GM13977 (cell line): ENCODE data around the gene TRAF6.

Experiments used
- DNase-seq: peaks from one replicate; pipeline ENCODE4 v3.0.0; 2012; ENCODE audit warnings: low spot score
- CTCF ChIP-seq: IDR thresholded peaks from 2 replicates; pipeline ENCODE4 v1.5.1; 2012; ENCODE audit warnings: mild to moderate bottlenecking, control low read depth; ENCODE audit not compliant: insufficient read depth; ENCODE audit errors: extremely low read depth, missing control alignments
- in situ Hi-C: fragments of 300-500 bp; cut with MboI; formaldehyde crosslinking; loops from one replicate; pipeline ENCODE4 v1.12.0; 2022; ENCODE audit warnings: low sequenced_read_pairs, low pct_unique_long_range_greater_than_20kb, mixed read lengths, inconsistent platforms; ENCODE audit not compliant: unreplicated experiment

Gene TRAF6

GRCh38 chr11:36509201-36509639 lies 852 bp downstream of the TRAF6 start:
- no peak for TF ChIP-seq CTCF
- in situ Hi-C loops: no loop called here
- DNase-seq: no peak

- no peak for TF ChIP-seq CTCF
- DNase-seq: no peak
- in situ Hi-C loops: no loop called here
Measured at GRCh38 chr11:36508743-36509142, 1.3 kb downstream of the TRAF6 start.

DNA sequence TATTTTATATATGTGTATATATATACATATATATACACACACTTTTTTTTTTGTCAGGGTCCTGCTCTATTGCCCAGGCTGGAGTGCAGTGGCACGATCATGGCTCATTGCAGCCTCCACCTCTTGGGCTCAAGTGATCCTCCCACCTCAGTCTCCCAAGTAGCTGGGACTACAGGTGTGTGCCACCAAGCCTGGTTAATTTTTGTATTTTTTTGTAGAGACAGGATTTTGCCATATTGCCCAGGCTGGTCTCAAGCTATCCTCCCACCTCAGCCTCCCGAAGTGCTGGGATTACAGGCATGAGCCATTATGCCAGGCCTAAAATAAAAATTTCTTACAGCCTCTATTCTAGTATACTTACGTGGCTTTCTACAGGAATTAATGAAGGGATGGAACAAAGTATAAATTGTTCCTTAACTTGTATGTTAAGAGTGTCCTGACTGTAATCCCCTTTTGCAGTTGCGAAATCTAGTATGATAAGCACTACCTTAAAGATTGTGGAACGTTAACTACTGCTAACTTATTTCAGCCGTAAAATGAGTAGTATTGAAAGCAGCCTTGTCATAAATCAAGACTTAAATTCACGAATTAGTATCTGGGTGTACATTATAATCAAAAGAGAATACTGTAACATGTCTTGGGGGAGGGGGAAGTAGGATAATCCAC lies 2.1 kb downstream of the TRAF6 start:
- no peak for DNase-seq
- TF ChIP-seq CTCF: no peak
- in situ Hi-C loops: no loop called here

GRCh38 chr11:36501236-36501635 lies 8.8 kb downstream of the TRAF6 start:
- in situ Hi-C loops: no loop called here

GRCh38 chr11:36500315-36500721 lies 9.8 kb downstream of the TRAF6 start:
- DNase-seq: peak; percentile 52
- TF ChIP-seq CTCF: no peak
- in situ Hi-C loops: no loop called here

More at GRCh38 chr11:36501236-36501635, 8.8 kb downstream of the TRAF6 start:
- DNase-seq: no peak
- no peak for TF ChIP-seq CTCF

DNA sequence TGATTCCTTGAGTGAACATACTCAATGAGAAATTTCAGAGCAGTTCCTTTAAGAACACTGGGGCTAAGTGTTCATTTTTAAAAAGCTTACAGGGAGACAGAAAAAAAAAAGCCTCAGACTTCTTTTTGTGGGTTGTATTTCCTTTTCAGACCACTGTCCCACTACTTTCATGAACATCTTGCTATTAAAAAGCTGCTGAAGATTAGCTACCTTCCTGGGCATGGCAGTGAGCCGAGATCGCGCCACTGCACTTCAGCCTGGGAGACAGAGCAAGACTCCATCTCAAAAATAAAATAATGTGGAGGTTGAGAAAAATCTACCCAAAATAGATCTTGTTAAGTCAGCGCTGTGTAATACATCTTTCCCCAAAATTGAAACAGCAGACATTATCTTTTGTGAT lies 10.8 kb downstream of the TRAF6 start:
- no peak for DNase-seq
- TF ChIP-seq CTCF: no peak
- in situ Hi-C loops: loop anchor here (10.0 kb wide), 1 partner anchor 195 kb away; no protein-coding TSS in a partner anchor
